Adipose tissue (tissue), 3 donors: Measurements from ENCODE around the gene DHRS13. TPM values are rescaled to one million over a fixed set of nuclear protein-coding genes. Genes with fewer than 3 reads are reported as not detected.
A peak's percentile ranks its signal among the peaks of the same experiment; 100 is the strongest.

Experiments used
- H3K27ac ChIP-seq: one replicate; pipeline ENCODE4 v1.5.1; 2013; ENCODE audit warnings: low read depth, low read length
- WGBS, 3 donors: extraction: QIAGEN DNeasy Blood & Tissue Kit; methylation state at CpG; one replicate each; pipeline ENCODE4 v1.1.7; 2013; 5-methylcytosine and 5-hydroxymethylcytosine counted together
- polyA plus RNA-seq, 3 donors: library from polyadenylated mRNA; stranded (reverse); fragments of 200-250 nt; gene quantifications; one replicate each; pipeline ENCODE4 v1.2.3, GENCODE V29; 2013
- donor health status: healthy with polysubstance abuse.
- donor health status: Bipolar disorder and iron deficiency.
- donor health status: healthy.

The DHRS13 gene, protein sequence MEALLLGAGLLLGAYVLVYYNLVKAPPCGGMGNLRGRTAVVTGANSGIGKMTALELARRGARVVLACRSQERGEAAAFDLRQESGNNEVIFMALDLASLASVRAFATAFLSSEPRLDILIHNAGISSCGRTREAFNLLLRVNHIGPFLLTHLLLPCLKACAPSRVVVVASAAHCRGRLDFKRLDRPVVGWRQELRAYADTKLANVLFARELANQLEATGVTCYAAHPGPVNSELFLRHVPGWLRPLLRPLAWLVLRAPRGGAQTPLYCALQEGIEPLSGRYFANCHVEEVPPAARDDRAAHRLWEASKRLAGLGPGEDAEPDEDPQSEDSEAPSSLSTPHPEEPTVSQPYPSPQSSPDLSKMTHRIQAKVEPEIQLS
- polyA plus RNA-seq, result 1 to 10 TPM; 3.9 to 6.5 (median 5.3) TPM

DNA sequence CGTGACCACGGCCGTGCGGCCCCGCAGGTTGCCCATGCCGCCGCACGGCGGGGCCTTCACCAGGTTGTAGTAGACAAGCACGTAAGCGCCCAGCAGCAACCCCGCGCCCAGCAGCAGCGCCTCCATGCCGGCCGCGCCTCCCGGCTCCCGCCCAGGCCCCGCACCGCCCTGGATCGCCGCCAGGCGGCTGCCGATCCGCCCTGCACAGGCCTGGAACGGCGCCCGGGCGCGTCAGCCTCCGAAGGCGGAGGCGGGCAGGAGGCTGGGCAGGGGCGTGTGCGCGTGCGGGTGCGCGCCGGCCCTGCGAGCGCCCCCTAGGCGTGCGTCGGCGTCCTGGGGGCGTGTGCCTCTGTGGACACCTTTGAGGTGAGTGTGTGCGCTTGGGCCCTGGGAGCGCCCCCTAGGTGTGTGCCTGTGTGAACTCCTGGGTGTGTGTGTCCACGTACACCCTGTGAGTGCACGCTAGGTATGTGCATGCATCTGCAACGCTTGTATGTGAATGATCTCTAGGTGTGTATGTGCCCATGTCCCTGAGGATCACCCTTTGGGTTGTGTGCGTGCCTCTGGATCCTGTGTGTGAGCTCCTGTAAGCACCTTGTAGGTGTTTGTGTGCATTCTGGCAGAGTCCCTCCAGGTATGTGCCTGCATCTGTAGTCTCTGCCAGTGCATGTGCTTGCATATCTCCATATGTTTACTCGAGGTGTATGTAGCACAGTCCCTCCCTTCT lies at the start of gene DHRS13:
DHRS13 (minus strand) TSS at position 261 of the 727 bp plus-strand sequence; CDS start at position 126, 135 bp downstream.
- H3K27ac ChIP-seq, result peak within 1 kb of the TSS; percentile 60
- 1% methylated on average over 46 to 55 of the region's 55 CpGs for WGBS, 3 donors

DNA sequence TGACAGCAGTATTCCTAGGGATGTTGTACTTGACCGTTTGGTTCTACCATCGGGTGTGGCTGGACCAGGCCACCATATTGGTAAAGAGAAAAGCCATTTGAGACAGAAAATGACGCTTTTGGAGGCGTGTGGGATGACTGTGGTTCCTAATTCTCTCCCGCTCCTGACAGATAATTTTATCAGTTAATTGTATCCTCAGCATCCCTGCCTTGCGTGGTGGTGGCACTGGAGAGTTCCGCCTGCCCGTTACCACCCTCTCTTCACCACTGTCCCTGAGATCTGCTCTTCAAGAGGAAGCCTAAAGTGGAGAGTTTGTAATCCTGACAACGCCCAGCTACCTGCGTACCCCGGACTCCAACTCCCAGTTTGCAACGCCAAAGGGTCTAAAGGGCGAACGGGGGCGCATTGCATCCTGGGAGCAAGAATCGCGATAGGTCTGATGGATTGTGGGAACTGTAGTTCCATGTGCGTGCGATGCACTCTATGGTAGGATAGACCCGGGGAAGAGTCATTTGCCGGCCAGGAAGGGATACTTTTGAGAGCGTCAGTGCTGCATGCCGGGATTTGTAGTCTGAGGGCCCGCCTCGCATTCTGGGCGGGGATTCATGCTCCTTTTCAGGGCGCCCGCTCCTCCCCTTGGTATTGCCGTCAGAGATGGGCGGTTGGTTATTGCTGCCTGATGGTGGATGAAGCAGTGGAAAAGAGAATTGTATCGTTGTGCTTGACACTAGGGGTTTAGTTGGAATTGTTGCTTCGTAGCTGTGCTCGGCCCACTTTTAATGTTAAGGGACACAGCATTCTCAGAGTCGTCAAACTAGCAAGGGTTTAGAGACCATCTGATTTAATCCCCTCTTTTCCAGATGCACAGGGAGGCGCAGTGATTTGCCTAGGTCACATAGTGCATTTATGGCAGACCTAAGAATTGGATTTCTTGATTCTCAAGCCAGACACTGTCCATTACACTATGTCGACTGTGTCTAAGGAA lies 49.4 kb upstream of the DHRS13 start:
- WGBS, 3 donors, result 4 to 6% (median 5%) methylated on average over 36 of the region's 36 CpGs
- H3K27ac ChIP-seq, result peak overlapping the region; percentile 88

GRCh38 chr17:28951428-28951990 lies 48.6 kb upstream of the DHRS13 start, which contains the start of gene PHF12:
PHF12 (minus strand) TSS chr17:28951518; CDS start chr17:28950960, 558 bp downstream.
- 0 to 1% (median 1%) methylated on average over 47 to 51 of the region's 51 CpGs for WGBS, 3 donors
- peak within 1 kb of the TSS; percentile 88 for H3K27ac ChIP-seq

GRCh38 chr17:28950752-28951427 lies 48.0 kb upstream of the DHRS13 start:
- H3K27ac ChIP-seq, result peak overlapping the region; percentile 84
- WGBS, 3 donors, result 0 to 1% (median 0%) methylated on average over 19 to 51 of the region's 51 CpGs

DNA sequence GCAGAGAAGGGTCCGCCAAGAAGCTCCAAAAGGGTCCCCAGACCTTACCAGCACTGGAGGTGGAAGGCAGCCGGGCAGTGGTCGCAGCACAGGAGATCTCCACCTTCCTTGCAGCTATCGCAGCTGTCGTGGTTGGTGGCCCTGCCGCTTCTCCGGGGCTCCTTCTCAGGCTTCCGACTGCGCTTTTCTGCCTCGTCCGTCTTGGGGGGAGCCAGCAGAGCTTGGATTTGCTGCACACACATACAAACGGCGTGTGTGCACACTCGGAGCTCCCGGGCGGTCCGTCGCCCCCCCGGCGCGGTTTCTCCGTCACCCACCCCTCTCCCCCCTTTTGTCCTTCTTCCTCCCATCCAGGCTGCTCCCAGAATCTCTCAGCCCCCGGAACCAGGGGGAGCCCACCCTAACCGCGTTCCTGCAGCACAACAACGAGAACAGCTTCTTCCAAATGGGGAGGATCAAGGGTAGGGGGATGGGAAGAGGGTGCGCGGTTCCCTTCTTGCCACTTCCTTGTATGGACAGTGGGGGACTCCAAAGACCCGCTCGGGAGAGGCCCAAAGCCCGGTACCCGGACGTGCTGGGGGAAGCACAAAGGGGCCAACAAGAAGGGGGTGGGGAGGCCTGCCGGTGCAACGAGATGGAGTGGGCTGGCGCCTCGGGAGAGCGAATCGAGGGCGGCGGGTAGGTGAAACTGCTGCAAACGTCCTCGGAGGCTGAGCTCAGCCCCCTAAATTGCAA lies 47.3 kb upstream of the DHRS13 start:
- H3K27ac ChIP-seq, result no peak overlapping the region
- 0 to 1% (median 0%) methylated on average over 43 of the region's 43 CpGs for WGBS, 3 donors

DNA sequence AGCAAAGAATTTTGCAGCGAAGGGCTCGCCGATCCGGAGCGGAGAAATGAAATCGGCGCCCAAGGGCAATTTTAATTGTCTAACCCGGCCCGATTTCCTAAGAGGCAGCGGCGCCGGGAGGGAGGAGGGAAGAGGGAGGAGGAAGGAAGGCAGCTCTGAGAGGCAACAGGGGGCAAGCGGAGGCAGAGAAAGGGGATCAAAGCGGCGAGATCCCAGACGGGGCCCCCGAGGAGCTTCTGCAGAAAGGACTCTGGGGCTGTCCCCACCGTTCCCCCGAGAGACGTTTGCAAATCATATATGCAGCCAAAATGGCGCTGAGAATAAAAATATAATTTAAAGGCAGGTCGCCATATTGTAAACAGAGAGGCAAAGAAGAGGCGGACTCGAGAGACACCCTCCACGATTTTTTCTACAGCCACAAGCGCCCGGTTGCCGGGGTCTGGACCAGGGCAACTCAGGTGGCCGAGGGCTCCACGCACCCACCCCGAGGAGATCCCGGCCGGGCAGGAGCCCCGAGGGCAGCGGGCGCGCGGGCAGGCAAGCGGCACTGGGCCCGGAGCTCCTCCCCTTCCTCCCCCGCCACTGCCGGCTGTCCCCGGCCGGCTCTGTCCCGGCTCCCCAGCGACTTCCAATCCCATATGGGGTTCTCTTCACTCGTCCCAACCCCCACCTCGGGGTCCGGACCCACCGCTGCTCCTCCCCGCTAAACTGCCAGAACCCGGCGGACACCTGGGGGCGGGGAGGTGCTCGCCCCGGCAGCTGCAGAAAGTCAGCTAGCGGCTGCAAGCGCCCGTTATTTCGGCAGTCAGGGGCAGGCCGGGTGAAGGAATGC lies 46.5 kb upstream of the DHRS13 start:
- H3K27ac ChIP-seq, result no peak overlapping the region
- 0% methylated on average over 51 to 61 of the region's 61 CpGs for WGBS, 3 donors

GRCh38 chr17:28948873-28949184 lies 46.0 kb upstream of the DHRS13 start:
- 0 to 1% (median 1%) methylated on average over 15 of the region's 15 CpGs for WGBS, 3 donors
- H3K27ac ChIP-seq, result no peak overlapping the region

GRCh38 chr17:28948342-28948741 lies 45.5 kb upstream of the DHRS13 start:
- 12 to 24% (median 24%) methylated on average over 4 of the region's 4 CpGs for whole genome bisulfite sequencing, 3 donors

GRCh38 chr17:28947639-28948038 lies 44.8 kb upstream of the DHRS13 start:
- H3K27ac ChIP-seq, result no peak overlapping the region
- WGBS, 3 donors, result 26 to 61% (median 48%) methylated on average over 3 of the region's 3 CpGs

More at GRCh38 chr17:28948342-28948741, 45.5 kb upstream of the DHRS13 start:
- H3K27ac ChIP-seq, result no peak overlapping the region

DNA sequence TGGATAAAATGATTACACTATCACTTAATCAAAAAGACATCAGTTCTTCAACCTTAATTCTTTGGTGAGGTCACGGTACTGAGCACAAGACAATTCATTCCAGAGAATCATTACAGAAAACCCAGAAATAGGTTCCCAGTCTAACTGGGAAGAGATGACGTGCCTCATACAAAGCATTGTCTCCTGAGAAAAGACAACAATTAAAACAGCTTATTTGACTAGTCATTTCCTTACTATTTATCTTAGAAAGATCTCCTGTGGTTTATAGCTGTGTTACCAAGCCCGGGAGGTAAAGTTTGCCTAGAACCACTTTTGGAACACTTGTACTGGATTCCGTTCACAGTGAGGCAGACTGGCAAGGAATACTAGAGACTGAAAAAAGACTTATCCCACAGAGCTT lies 43.4 kb upstream of the DHRS13 start:
- WGBS, 3 donors, result 43 to 58% (median 54%) methylated on average over 4 of the region's 4 CpGs
- no peak overlapping the region for H3K27ac ChIP-seq

DNA sequence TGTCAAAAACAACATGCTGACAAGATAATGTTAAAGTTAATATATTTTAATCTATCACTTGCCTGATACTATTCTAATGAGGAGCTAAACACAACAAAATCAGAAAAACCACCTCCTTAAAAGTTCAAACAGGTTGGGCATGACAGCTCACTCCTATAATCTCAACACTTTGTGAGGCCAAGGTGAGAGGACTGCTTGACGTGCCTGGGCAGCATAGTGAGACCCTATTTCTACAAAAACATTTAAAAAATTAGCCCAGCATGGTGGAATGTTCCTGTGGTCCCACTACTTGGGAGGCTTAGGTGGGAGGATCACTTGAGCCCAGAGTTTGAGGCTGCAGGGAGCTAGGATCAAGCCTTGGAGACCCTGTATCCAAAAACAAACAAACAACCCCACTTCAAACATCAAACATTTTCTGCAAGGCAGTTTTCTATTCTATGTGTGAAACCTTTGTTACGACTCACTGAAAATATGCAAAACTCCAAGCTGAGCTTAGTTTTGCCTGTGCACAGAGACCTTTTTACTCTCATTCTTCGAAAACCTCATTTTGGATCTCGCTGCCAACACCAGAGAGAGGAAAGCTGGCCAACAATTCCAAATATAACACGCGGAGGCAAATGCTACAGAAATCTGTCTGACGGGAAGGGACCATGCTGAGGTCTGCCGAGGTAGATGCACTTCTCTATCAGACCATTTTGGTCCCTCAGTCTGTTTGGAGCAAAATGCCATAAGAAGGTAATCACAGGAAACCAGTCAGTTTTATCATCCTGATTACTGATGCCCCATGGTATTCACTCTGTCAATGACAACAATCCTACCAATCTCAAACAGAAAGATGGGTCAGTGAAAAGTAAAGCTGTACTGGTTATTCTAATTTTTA lies 42.2 kb upstream of the DHRS13 start:
- WGBS, 3 donors, result 57 to 65% (median 59%) methylated on average over 8 of the region's 8 CpGs
- H3K27ac ChIP-seq, result no peak overlapping the region

DNA sequence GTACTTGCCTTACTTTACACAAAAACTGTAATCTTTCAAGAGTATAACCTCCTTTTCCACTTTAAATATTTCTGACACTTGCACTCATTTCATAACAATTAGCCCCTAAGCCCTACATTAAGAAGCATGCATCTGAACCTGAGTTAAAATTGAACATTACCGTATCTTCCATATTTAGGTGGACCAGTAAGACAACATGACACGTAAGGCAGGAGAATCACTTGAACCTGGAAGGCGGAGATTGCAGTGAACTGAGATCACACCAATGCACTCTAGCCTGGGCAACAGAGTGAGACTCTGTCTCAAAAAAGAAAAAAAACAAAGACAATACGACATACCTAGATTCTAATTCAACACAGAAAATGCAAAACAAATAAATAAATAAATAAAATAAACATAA lies 41.5 kb upstream of the DHRS13 start:
- H3K27ac ChIP-seq, result no peak overlapping the region
- WGBS, 3 donors, result 63 to 92% (median 90%) methylated on average over 4 of the region's 4 CpGs

DNA sequence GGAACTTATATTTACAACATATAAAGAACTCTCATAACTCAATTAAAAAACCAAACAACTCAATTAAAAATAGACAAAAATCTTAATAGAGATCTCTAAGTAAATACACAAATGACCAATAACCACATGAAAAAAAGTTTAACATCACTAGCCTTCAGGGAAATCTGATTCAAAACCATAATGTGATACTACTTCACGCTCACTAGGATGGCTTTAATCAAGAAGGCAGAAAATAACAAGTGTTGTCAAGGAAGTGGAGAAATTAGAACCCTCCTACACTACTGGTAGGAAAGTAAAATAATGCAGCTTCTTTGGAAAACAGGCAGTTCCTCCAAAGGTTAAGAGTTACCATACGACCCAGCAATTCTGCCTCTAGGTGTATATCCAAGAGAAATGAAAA lies 40.0 kb upstream of the DHRS13 start:
- 87 to 95% (median 93%) methylated on average over 2 of the region's 2 CpGs for WGBS, 3 donors
- H3K27ac ChIP-seq, result no peak overlapping the region

- H3K27ac ChIP-seq, result no peak overlapping the region
- WGBS, 3 donors, result 71 to 97% (median 83%) methylated on average over 1 of the region's 1 CpG
Observed at GRCh38 chr17:28941251-28941650, 38.4 kb upstream of the DHRS13 start.

DNA sequence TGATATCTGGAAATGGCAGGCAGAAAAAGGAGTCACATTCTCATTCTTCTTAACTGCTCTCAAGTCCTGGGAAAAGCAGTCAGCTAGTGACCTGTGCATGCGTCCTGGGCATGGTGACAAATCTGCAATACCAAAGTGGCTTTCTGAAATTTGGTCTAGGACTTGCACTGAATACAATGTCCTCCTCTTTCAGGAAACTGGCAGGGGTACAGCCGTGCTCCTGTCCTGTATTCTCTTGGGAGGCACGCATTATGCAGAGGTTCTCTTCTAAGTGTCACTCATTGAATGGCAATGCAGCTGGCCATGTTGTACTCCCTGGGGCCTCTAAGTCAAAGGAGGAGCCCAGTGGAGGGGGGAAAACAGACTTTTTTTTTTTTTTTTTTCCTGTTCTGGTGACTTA lies 37.8 kb upstream of the DHRS13 start:
- 27 to 42% (median 41%) methylated on average over 3 of the region's 3 CpGs for WGBS, 3 donors
- no peak overlapping the region for H3K27ac ChIP-seq
